HepG2 (cell line): ENCODE results near the gene ZBTB45. TPM values are rescaled to one million over a fixed set of nuclear protein-coding genes. Genes with fewer than 3 reads are reported as not detected.

Experiments
- DPF2 ChIP-seq: sonication (generic); formaldehyde crosslinking; IDR thresholded peaks from 2 replicates; pipeline ENCODE4 v1.4.0; 2020; ENCODE audit warnings: mild to moderate bottlenecking, low read depth, missing genetic modification reagents, borderline replicate concordance
- FOXJ3 ChIP-seq: sonication (generic); formaldehyde crosslinking; IDR thresholded peaks from 2 replicates; pipeline ENCODE4 v1.4.0; 2020; ENCODE audit warnings: missing genetic modification reagents, mild to moderate bottlenecking, borderline replicate concordance
- HNRNPH1 ChIP-seq: fragments of 200-400 bp; formaldehyde crosslinking; optimal IDR thresholded peaks from 2 replicates; pipeline ENCODE3; 2017; ENCODE audit warnings: mild to moderate bottlenecking, low read depth, low read length
- KDM5A ChIP-seq: fragments of 200-600 bp; sonication (generic); IDR thresholded peaks from 2 replicates; pipeline ENCODE4 v1.7.0; 2018; ENCODE audit warnings: antibody characterized with exemption, mild to moderate bottlenecking, low read length, borderline replicate concordance
- KLF12 ChIP-seq: sonication (generic); formaldehyde crosslinking; IDR thresholded peaks from 2 replicates; pipeline ENCODE4 v1.4.0; 2020; ENCODE audit warnings: missing genetic modification reagents, borderline replicate concordance
- MXD3 ChIP-seq: IDR thresholded peaks from 2 replicates; pipeline ENCODE4 v1.6.1; 2016; ENCODE audit warnings: mild to moderate bottlenecking, missing biosample characterization, missing genetic modification reagents
- PHF21A ChIP-seq: sonication (generic); formaldehyde crosslinking; IDR thresholded peaks from 2 replicates; pipeline ENCODE4 v1.5.0; 2020; ENCODE audit warnings: mild to moderate bottlenecking, missing genetic modification reagents
- PTBP1 ChIP-seq: fragments of 200-400 bp; formaldehyde crosslinking; IDR thresholded peaks from 2 replicates; pipeline ENCODE4 v1.6.1; 2018; ENCODE audit warnings: low read length, low read depth; ENCODE audit not compliant: poor library complexity, severe bottlenecking
- REL ChIP-seq: sonication (generic); formaldehyde crosslinking; conservative IDR thresholded peaks from 2 replicates; pipeline ENCODE4 v1.8.0; 2022; ENCODE audit warnings: mild to moderate bottlenecking, missing genetic modification reagents, moderate library complexity
- SAP130 ChIP-seq: IDR thresholded peaks from 2 replicates; pipeline ENCODE4 v1.6.1; 2016; ENCODE audit warnings: low read depth
- ZBTB26 ChIP-seq: IDR thresholded peaks from 2 replicates; pipeline ENCODE4 v1.6.1; 2016; ENCODE audit warnings: missing compliant biosample characterization, missing genetic modification reagents, borderline replicate concordance
- ZFP37 ChIP-seq: sonication (generic); formaldehyde crosslinking; IDR thresholded peaks from 2 replicates; pipeline ENCODE4 v1.4.0; 2020; ENCODE audit warnings: missing genetic modification reagents, borderline replicate concordance
- ZNF101 ChIP-seq: sonication (generic); formaldehyde crosslinking; IDR thresholded peaks from 2 replicates; pipeline ENCODE4 v1.4.0; 2020; ENCODE audit warnings: mild to moderate bottlenecking, low read depth, missing genetic modification reagents, borderline replicate concordance
- ZNF224 ChIP-seq: sonication (generic); formaldehyde crosslinking; IDR thresholded peaks from 2 replicates; pipeline ENCODE4 v1.5.0; 2020; ENCODE audit warnings: mild to moderate bottlenecking, missing genetic modification reagents
- ZNF230 ChIP-seq: sonication (generic); formaldehyde crosslinking; IDR thresholded peaks from 2 replicates; pipeline ENCODE4 v1.4.0; 2020; ENCODE audit warnings: mild to moderate bottlenecking, missing genetic modification reagents
- ZNF232 ChIP-seq: sonication (generic); formaldehyde crosslinking; IDR thresholded peaks from 2 replicates; pipeline ENCODE4 v1.4.0; 2020; ENCODE audit warnings: missing genetic modification reagents, borderline replicate concordance
- ZNF280D ChIP-seq: sonication (generic); formaldehyde crosslinking; IDR thresholded peaks from 2 replicates; pipeline ENCODE4 v1.5.1; 2020; ENCODE audit warnings: mild to moderate bottlenecking, missing genetic modification reagents
- ZNF362 ChIP-seq: sonication (generic); formaldehyde crosslinking; IDR thresholded peaks from 2 replicates; pipeline ENCODE4 v1.4.0; 2020; ENCODE audit warnings: missing genetic modification reagents, mild to moderate bottlenecking, borderline replicate concordance
- ZNF562 ChIP-seq: sonication (generic); formaldehyde crosslinking; IDR thresholded peaks from 2 replicates; pipeline ENCODE4 v1.8.0; 2022; ENCODE audit warnings: missing genetic modification reagents, borderline replicate concordance
- ZNF737 ChIP-seq: sonication (generic); formaldehyde crosslinking; IDR thresholded peaks from 2 replicates; pipeline ENCODE4 v1.5.0; 2020; ENCODE audit warnings: missing genetic modification reagents, mild to moderate bottlenecking, borderline replicate concordance
- ZNF790 ChIP-seq: sonication (generic); formaldehyde crosslinking; IDR thresholded peaks from 2 replicates; pipeline ENCODE4 v1.8.0; 2022; ENCODE audit warnings: missing genetic modification reagents, mild to moderate bottlenecking, borderline replicate concordance
- polyA plus RNA-seq, 8 experiments: library from polyadenylated mRNA; depleted of rRNA in 3 of 8; stranded (reverse) in 7 of 8; unstranded in 1 of 8; fragments of >200 nt; fragmentation: Illumina TruSeq in 4 of 8; extraction: Trizol in 4 of 8; gene quantifications; 2 replicates each; pipeline versions ENCODE4 v1.2.1 to v1.2.3, GENCODE V29; 2011 to 2016; ENCODE audit warnings: low read depth in 4 of 8, missing spikeins in 1 of 8, mixed read lengths in 1 of 8; ENCODE audit not compliant: insufficient read depth in 1 of 8
- total RNA-seq, 5 experiments: library from RNA; depleted of rRNA; stranded (reverse); fragments of >200 nt; fragmentation: Illumina TruSeq; extraction: Trizol; gene quantifications; 2 replicates each; pipeline ENCODE4 v1.2.3, GENCODE V29; 2016; ENCODE audit warnings: low read depth in 1 of 5

ZBTB45 gene
- total and polyA plus RNA-seq, 2 of the 13 experiments (the other 11 are each of a cell fraction or from before 2014, with no cell fraction given): 3.0 to 3.7 TPM

GRCh38 chr19:58513694-58514563 lies 5.7 kb downstream of the ZBTB45 start (continued):
- TF ChIP-seq HNRNPH1 (no peak), KDM5A (no peak), FOXJ3 (CRISPR knock-in tag) (no peak), KLF12 (CRISPR knock-in tag) (peak; percentile 95; the same call in 1 of the 2 replicates), ZNF362 (peak; percentile 53; the same call in 1 of the 2 replicates), PHF21A (CRISPR knock-in tag) (no peak), ZNF562 (CRISPR knock-in tag) (no peak), ZFP37 (CRISPR knock-in tag) (no peak), SAP130 (peak; percentile 81), ZNF737 (CRISPR knock-in tag) (no peak), ZNF224 (CRISPR knock-in tag) (no peak), ZNF101 (CRISPR knock-in tag) (no peak), MXD3 (CRISPR knock-in tag) (peak; percentile 71), PTBP1 (no peak), ZNF232 (CRISPR knock-in tag) (no peak), ZNF230 (CRISPR knock-in tag) (no peak; the same call in 1 of the 2 replicates), DPF2 (CRISPR knock-in tag) (no peak), ZBTB26 (CRISPR knock-in tag) (peak; percentile 14; the same call in 1 of the 2 replicates), ZNF280D (no peak), ZNF790 (CRISPR knock-in tag) (no peak; the same call in 1 of the 2 replicates), REL (CRISPR knock-in tag) (no peak; the same call in 1 of the 2 replicates)
